DMS 273 (cell line): ENCODE data around the gene CALR.
"Not testable (repeated sequence)": the region's sequence is repeated elsewhere in the genome, so short reads cannot be mapped to it uniquely, and the experiment has no call there.

Experiments used
- DNase-seq: peaks from one replicate; lab custom pipeline; 2025; ENCODE audit not compliant: unreplicated experiment; lab: John Stamatoyannopoulos, UW

Gene CALR

DNA sequence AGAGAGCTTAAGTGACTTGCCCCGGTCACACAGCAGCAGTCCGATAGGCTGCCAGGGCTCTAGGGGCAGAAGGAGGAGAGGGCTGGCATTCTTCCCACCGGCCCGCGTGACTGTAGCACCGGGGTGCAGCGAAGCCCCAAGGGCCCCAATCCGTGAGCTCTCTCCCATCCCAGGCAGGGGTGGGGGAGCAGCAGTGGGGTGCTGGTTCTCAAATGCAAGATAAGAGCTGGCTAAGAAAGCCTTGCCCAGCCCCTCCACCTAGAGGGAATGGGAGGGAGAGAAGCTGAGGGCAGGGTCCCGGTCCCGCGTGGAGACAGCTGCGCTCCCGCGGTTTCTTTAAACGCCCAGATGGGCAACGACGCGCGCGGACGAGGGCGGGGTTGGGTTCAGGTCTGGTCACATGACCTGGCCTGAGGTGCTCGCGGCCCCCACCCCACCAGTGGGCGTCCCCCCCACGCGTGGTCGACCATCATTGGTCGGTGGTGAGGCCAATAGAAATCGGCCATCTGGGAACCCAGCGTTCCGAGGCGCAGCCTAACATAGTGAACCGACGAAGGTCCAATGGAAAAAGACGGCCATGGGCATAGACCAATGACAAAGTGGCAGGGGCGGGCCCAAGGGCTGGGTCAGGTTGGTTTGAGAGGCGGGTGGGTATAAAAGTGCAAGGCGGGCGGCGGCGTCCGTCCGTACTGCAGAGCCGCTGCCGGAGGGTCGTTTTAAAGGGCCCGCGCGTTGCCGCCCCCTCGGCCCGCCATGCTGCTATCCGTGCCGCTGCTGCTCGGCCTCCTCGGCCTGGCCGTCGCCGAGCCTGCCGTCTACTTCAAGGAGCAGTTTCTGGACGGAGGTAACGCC, at the start of gene CALR:
TSS of gene CALR (plus strand) at position 683 of the 852 bp plus-strand sequence. CDS start at position 754, 71 bp downstream.
- DNase-seq, result peak; percentile 100

DNA sequence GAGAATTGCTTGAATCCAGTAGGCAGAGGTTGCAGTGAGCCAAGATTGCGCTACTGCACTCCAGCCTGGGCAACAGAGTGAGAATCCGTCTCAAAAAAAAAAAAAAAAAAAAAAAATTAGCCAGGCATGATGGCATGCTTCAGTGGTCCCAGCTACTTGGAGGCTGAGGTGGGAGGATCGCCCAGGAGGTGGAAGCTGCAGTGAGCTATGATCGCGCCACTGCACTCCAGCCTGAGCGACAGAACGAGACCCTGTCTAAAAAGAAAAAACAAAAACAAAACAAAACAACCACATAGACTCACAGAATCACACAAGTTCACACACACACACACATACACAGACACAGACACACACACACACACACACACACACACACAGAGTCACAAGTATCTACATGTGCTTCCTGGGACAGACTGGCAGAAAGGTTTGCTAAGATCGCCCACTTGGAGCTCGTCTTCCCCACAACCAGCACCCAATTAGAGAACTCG, 48.1 kb upstream of the CALR start:
- not testable (repeated sequence) for DNase-seq

DNA sequence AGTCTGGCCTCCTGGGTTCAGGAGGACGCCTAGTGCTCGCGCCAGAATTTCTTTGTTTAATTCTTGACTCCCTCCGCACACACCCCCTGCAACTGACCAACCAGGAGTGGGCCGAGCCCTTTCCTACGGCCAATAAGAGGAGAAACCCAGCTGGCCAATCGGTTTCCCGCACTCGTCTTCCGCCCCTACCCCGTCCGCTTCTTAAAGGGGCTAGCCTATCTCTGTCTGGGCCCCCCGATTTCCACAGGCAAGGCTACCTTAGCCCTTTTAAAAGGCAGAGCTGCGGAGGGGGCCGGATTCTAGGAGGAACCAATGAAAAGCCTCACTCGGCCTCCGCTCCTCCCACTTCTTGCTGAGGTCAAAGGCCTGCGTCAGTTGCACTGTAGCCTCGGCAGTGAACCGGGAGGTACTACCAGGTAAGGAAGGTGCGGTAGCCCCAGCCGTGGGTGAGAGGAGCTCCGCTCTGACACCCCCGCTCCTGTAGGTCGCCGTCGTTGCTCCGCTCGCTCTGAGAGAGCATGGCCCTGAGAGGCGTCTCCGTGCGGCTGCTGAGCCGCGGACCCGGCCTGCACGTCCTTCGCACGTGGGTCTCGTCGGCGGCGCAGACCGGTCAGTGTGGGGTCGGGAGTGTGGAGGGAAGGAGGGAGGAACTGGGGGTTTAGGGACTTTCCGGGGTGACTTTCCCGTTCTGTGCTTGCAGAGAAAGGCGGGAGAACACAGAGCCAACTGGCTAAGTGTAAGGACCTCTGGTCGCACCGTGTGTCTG, 47.4 kb upstream of the CALR start, which contains the start of gene GCDH:
TSS of gene GCDH (plus strand) at position 374 of the 766 bp plus-strand sequence. CDS start at position 519, 145 bp downstream.
- DNase-seq, result peak; percentile 100

DNA sequence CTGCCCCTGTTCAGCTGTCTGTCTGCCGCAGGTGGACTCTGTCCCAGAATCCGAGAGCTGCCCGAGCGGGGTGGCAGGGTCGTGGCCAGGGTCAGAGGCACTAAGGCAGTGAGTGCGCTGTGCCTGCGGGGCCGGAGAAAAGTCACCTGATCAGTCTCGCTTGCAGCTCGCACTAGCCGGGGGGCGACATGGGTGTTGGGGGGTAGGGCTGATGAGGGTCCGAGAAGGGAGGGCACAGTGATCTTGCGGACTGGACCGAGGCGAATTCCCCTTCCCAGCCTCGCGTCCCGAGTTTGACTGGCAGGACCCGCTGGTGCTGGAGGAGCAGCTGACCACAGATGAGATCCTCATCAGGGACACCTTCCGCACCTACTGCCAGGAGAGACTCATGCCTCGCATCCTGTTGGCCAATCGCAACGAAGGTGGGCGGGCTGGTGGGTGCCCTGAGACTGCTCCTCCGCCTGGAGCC, 46.8 kb upstream of the CALR start:
- DNase-seq, result no peak

DNA sequence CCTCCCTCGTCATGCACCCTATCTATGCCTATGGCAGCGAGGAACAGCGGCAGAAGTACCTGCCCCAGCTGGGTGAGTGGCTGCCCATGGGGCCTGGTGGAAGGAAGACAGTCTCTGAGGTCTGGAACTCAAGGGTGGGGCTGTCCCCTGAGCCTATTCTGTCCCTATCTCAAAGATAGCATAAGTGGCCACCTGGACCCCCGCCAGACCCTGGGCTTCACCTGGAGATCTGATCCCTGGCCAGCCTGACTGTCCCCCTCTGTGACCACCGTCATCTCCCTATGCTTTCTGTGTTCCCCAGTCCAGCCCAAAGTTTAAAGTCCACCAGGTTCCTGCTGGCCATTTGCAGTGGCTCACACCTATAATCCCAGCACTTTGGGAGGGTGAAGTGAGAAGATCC, 44.8 kb upstream of the CALR start:
- no peak for DNase-seq

DNA sequence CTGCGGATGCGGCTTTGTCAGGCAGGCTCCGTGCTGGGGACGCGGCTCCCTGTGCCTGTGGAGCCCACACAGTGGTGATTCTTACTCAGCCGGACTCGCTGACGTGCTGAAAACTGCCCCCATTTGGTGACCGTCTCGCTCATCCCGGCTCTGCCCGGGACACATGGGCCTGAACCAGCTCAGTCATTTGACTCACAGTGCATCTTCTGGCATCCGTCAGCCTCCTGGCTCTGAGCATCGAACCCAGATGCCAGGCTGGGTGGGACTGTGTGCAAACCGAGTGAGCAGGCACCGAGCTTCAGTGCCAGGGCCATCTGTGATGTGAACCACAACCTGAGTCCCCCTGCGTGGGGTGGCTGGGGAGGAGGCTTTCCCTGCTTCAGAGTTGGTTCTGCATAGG, 41.9 kb upstream of the CALR start:
- no peak for DNase-seq

DNA sequence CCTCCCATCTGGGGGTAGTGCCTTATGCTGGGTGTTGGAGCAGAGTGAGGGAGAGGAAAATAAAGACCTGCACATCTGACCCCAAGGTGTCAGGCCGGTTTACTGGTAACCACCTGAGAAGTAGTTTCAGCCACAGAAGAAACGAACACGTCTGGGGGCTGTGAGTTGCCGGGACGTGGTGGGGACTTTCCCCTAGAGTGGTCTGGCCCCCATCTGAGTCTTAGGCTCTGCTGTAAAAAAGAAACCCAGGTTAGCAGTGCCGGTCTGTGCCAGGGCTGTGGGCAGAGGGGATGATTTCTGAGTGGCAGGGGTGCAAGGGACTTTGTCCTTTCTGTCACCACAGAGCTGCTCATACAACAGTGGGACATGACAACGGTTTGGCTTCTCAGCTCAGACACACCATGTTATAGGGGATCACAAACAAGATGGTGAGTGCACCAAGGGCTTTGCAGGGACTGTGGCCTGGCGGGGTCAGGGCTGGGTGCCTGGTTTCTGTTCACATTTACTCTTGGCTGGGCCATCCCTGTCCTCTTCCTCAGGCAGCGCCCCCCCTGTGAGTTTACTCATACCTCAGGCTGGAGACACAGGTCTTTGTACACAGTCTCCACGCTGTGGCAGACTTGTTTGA, 38.4 kb upstream of the CALR start:
- no peak for DNase-seq

DNA sequence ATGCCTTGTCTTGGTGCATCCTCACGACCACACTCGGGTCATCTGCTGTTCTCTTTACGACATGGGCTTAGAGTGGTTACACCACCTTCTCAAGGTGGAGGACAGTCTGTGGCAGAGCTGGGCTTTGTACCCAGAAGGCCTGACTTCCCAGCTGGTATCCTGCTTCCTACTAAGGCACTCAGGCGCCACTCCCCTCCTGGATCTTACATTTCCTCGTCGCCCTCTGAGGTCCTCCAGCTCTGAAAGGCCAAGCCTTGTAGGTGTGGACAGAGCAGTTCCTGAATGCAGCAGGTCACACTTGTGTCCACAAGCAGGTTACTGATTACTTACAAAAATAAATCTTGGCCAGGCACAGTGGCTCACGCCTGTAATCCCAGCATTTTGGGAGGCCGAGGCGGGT, 31.2 kb upstream of the CALR start:
- DNase-seq, result no peak

DNA sequence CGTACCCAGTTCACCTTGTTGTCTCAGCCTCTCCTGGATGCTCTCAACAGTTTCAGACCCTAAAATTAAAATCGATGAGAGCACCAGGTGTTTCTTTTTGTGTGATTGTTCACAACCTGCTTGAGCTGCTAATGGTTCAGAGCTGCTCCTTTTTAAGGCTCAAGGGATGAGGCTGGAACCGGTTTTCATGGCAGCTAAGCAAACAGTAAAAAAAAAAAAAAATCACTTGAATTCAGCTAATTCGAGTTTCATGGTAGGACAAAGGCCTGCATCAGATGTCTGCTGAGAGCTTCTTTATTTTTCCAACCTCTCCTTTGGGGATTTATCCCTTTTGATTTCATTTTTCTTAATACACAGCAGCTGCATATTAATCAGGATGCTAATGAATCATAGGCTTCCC, 25.8 kb upstream of the CALR start:
- DNase-seq, result no peak

DNA sequence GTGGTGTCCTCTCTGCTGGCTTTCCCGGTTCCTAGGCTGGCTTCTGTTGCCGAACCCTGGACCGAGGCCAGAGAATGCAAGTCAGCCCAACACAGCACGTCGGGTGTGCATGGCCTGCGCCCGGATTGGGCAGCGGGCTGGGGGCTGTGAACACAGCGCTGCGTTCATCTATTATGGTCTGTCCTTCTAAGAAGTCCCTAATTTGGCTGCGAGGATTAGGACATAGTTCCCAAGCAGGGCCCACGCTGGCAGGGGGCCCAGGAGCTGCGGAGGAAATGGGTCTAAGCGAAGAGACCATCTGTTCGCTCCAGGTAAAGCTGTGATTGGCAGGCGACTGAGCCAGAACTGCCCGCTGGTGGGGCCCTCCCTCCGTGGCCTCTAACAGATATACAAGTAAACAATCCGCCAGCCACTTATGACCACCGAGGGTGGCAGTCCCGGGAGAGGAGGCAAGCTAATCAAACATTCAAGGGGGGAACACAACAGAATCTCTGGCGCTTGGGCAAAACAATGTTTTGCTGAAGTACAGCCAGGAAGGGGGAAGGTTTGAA, 25.3 kb upstream of the CALR start:
- DNase-seq, result peak; percentile 99

DNA sequence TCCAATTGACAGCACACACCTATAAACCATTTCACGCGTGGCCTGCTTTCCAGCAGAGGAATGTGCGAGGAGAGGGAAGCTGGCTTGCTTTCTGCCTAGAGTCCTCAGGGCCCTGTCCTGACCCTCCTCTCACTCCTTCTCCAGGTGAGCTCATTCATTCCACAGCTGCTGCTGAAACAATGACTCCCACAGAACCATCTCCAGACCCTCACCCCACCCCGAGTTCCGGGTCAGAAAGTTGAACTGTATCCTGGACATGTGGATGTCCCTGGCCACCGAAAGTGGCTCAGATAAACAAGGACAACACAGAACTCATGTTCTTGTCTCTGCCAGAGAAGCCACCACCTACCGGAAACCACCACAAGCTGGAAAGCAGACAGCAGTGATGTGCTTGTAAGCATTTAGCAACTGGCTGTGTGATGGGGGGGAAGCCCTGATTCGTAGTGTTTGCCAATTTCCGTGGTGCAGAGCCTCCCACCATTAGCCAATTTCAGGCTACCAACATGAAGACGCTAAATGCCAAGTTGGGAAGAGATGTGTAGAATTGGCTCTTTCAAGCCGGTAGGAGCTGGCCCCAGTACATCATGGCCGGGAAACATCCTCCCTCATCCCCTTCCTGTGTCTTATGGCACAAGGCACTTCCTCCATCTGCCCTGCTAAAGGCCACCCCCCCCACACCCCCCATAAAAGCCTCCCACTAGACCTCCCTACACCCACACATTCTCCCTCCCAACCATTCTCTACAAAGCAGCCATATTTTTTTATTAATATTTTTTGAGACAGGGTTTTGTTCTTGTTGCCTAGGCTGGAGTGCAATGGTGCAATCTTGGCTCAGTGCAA, 24.3 kb upstream of the CALR start:
- DNase-seq, result peak; percentile 50

DNA sequence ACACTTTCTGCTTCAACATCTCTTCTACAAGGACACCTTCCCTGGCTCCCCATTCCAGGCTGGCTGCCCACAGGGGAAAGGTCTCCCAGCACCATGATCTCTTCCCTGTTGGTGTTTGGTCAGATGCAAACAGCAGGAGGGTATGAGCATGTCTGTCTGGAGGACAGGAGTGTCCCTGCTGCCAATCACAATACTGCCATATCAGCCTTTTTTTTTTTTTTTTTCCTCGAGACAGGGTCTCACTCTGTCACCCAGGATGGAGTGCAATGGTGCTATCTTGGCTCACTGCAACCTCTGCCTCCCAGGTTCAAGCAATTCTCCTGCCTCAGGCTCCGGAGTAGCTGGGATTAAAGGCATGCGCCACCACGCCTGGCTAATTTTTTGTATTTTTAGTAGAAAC, 22.5 kb upstream of the CALR start:
- DNase-seq, result not testable (repeated sequence)

GRCh38 chr19:12918253-12918652, 20.2 kb upstream of the CALR start:
- DNase-seq, result no peak

GRCh38 chr19:12921047-12921446, 17.4 kb upstream of the CALR start:
- no peak for DNase-seq

DNA sequence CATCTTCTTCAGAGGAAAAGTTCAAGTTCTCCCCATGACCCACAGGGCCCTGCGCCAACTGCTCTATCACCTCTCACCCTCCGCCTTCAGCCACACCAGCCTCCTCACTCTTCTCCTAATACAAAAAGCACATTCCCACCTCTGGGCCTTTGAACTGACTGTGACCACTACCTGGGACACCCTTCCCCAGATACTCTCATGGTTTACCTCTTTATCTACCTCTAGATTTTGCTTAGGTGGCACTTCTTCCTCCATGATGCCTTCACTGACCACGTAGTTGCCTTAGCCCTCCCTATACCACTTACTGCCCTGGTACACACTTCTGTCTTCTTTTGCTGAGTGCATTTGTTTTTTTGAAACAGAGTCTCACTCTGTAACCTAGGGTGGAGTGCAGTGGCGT, 15.4 kb upstream of the CALR start:
- DNase-seq, result no peak

DNA sequence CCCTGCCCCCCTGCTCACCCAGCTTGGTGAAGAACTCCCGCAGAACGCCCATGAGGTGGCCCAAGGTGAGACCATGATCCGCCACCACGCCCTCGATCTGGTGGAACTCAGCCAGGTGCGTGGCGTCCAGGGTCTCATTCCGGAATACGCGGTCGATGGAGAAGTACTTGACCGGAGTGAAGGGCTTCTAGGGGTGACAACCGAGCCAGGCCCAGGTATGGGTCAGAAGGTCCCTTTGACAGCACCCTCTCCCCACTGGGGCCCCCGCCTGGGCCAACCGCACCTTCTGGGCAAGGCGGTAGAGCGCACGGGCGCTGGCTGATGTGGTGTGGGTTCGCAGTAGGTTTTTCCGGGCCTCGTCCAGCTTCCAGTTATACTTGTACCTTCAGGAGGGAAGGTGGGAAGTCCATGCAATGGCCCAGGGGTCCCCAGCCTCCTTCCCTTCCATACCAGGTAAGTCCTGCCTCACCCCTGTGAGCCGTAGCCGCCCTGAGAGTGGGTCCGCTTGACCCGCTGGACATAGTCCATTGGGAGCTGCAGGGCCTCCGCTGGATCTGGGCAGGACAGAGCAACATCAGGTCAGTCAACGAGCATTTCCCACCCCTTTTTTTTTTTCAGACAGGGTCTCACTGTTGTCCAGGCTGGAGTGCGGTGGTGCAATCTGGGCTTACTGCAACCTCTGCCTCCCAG, 13.6 kb upstream of the CALR start:
- DNase-seq, result no peak

DNA sequence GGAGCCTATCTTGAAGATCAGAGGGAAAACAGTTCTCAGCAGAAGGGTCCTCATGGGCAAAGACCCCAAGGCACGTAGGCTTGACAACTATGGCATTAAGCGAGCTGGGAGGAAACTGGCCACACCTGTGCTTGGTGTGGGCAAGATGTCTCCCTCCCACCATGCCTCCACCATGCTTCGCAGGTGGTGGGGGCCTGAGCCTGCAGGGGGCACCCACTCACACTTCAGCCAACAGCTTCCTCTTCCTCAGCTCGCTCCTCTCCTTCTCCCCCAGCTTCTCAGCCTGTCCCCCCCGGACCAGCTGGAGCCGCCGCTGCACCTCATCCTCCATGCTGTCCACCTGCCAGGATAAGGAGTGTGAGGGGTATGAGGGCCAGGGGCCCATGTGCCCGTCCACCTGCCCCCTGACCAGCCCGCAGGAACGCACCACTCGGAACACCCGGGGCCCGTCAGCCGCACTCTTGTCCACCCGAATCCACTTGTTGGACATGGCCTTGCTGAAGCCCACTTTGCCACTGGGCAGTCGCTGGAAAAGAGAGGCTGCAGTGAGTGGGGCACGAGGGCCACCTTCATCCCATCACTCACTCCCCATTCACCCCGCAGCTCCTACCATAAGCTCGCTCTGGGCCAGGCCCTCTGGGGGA, 8.3 kb upstream of the CALR start:
- DNase-seq, result no peak

GRCh38 chr19:12932392-12933286, 5.8 kb upstream of the CALR start:
- no peak for DNase-seq
